CD4-positive, alpha-beta T cell treated with Interleukin-12 subunit alpha and Interleukin-12 subunit beta, for 1 hour (primary cell): ENCODE results near the gene RHOH.
"Not testable (repeated sequence)": the region's sequence is repeated elsewhere in the genome, so short reads cannot be mapped to it uniquely, and the experiment has no call there.

Experiments
- DNase-seq: peaks from one replicate; pipeline ENCODE4 v3.0.0-alpha.2; 2020

Gene RHOH

DNA sequence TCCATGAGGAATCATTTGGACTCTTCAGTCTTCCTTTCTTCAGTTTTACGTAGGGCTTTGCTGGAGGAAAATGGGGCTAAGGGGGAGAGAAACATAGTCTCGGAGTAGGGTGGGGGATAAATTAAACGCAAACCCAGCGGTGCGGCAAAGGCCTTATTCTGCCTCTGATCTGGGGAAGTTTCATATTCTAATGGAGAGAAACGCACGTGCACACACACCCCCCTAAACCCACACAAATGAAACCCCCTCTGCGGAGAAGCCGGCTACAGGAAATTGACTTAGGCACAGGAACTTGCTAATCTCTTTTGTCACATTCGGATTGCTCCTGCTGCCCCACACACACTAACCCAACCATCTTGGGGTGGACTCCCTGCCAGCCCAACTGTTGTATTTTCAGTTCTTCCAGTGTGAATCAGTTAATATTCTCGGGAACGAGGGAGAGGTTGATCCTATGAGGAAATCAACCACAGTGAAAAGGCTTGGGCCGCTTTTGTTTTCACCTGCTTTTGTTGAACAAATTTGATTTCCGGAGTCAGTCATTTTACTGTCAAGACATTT lies at the start of gene RHOH:
Gene RHOH, plus strand, starts transcription at position 308 of the 558 bp plus-strand sequence. CDS start 46,356 bp downstream, outside the sequence.
- DNase-seq: peak; percentile 89

DNA sequence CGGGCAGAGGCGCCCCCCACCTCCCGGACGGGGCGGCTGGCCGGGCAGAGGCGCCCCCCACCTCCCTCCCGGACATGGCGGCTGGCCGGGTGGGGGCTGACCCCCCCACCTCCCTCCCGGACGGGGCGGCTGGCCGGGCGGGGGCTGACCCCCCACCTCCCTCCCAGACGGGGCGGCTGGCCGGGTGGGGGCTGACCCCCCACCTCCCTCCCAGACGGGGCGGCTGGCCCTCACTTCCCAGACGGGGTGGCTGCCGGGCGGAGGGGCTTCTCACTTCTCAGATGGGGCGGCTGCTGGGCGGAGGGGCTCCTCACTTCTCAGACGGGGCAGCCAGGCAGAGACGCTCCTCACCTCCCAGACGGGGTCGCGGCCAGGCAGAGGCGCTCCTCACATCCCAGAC lies 49.3 kb upstream of the RHOH start:
- DNase-seq: not testable (repeated sequence)

DNA sequence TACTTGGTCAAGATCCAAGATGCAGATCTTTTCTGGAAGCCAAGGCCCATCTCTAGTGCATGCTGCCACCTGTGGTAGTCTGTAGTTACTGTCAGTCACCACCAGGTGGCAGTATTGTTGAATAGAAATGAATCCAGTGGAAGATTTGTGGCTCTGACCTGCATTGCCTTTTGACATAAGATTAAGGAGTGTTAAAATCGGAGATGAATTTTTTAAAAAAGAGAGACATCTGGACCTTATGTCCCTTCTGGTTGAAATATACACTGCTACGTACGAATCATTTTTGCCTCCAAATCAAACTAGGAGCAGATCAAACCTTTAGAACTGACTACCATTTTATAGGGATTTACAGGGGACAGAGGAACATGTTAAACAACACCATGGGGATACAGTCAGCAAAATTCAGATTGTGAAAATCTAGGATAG lies 46.9 kb upstream of the RHOH start:
- DNase-seq: peak; percentile 88

GRCh38 chr4:40150932-40151331 lies 45.9 kb upstream of the RHOH start:
- DNase-seq: no peak

DNA sequence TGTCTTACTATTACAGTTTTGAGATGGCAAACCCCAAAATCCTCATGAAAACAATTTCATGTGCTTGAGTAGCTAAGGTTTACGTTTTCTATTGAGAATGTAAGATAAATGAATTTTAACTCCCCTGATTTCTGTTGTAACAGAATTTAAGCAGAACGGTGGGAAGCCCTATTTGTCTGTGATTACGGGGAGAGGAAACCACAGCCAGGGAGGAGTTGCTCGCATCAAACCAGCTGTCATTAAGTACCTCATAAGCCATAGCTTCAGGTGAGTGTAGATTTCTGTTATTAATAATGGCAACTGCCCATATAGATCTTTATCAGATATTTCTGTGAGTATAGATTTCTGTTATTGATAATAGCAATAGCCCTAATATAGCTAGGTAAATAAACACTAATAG lies 44.2 kb upstream of the RHOH start:
- peak; percentile 55 for DNase-seq

DNA sequence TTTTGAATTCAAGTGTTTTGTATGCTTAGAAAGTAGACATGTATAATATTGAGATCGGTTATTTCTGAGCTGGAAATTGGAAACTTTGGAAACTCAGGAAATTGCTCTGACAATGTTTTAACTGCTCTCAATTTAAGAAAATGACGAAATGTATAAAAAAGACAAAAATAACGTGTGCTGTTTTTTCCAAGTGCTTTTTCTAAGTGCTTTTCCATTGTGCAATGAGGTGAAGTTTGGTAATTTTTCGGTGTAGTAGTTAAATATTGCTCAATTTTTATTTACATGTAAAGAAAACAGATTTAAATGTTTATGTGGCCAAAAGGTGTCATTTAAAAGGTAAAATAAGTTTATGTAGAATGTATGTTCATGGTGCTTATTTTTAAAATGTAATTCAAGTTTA lies 39.4 kb upstream of the RHOH start:
- no peak for DNase-seq

DNA sequence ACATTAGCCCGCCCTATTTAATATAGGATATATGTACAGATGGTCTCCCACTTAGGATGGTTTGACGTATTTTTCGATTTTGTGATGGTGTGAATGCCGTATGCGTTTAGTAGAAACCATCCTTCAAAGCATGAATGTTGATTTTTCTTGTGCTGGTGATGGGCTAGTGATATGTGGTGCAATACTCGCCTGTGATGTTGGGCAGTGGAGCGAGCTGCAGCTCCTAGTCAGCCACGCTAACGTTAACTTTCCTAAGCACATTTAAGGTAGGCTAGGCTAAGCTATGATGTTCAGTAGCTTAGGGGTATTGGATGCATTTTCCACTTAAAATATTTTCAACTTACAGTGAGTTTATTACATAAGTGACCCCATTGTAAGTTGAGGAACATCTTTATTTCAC lies 36.6 kb upstream of the RHOH start:
- DNase-seq: no peak

GRCh38 chr4:40164459-40164858 lies 32.4 kb upstream of the RHOH start:
- no peak for DNase-seq

DNA sequence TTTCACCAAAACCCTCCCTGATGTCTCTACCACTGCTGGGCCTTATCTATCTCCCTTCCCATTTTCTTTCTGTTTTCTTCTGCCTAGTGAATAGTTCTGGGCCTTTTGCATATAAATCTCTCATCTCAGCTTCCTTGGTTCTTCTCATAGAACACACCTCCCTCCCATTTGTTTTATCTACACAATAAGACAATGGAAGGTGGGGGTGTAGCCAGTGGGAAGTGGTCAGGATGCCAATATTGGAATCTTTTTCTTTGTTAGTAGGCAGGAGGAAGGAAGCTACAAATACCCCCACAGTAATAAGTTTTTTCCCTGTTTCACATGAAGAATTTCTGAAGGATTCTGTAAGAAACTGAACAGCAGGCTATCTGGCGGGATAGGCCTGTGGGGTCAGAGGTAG lies 30.9 kb upstream of the RHOH start:
- no peak for DNase-seq

- no peak for DNase-seq
Observed at GRCh38 chr4:40168070-40168469, 28.8 kb upstream of the RHOH start.

- DNase-seq: no peak
Observed at GRCh38 chr4:40170588-40170987, 26.2 kb upstream of the RHOH start.

DNA sequence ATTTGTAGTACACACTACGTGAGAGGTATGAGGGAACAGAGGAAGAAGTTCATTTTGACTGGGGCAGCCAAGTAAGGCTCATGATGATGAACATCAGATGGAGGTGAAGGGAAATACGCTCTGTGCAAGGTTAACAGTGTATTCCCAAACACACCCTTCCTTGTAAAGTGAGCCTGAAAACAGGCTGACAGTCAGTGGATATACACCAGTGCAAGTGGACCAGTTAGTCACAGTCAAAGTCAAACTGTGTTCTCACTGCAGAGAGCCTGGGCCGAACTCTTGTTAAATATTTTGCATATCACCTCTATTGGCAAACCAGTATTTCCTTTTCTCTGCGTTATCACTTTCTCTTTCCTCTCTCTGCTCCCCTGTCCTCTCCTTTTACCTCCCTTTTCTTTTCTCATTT lies 23.4 kb upstream of the RHOH start:
- no peak for DNase-seq

- DNase-seq: no peak
Observed at GRCh38 chr4:40176602-40177001, 20.2 kb upstream of the RHOH start.

GRCh38 chr4:40177591-40177990 lies 19.2 kb upstream of the RHOH start:
- no peak for DNase-seq

GRCh38 chr4:40178672-40179071 lies 18.2 kb upstream of the RHOH start:
- DNase-seq: no peak

GRCh38 chr4:40179360-40179759 lies 17.5 kb upstream of the RHOH start:
- DNase-seq: no peak

DNA sequence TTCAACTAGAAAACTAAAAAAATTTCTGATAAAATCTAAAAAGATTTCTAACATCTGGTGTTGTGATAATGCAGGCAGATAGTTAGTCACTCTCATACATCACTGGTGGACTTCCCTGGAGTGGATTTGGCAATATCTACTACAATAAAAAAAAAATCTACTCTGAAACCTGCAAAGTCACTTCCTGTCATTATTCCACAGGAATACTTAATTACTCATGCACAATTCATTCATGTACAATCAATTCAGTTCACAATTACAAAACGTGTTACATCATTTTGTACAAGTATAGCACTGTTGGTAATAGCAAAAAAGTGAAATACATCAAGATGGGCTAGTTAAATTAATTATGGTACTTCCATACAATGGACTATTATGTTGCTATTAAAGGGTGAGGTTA lies 16.5 kb upstream of the RHOH start:
- no peak for DNase-seq

DNA sequence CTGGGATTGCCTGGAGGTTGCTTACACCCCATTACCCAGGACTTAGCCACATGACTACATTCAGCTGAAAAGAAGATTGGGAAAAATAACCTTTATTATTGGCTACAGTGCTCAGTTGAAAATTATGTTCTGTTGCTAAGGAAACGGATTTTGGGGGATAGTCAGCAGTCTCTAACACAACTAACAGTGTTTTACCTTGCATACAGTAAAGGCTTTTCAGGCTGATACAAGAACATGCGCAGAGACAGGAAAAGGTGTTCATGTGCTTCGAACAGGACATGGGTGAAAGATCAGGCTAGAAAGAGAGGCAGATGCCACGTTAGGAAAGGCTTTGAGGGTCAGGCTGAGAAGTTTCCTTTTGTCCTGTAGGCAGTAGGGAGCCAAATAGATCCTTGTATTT lies 14.8 kb upstream of the RHOH start:
- no peak for DNase-seq

- DNase-seq: no peak
Observed at GRCh38 chr4:40182954-40183353, 13.9 kb upstream of the RHOH start.

DNA sequence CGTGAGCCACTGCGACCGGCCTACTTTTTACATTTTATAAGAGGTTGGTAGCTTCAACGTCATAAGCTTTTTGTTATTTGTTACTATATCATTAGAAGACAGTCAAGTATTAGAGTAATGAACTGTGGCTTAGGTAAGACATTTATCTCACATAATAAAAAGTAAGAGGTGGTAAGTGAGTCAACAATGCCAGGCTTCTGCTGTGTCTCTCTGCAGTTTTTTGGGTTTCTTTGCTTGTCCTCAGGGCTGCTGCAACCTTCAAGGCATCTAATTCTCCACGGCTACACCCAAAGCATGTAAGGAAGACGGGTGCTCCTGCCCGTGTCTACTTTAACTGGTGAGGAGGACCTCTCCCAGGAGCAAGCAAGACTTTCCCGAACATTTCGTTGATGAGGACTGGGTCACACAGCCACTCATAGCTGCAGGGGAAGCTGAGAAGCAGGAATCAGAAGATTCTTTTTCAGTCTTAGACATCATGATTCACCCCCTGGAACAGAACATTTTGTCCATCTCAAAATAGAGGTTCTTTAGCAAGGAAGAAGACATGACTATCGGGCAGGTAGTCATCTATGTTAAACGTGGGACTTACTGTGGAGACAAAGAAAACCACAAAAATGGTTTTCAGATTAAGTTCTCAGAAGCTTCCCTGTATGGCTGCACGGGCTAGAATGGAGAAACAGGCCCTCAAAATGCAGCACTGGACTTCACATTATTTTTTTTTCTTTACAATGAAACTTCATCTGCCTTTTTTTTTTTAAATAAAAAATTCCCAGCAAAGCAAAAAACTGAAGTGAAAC lies 13.0 kb upstream of the RHOH start:
- DNase-seq: no peak

- no peak for DNase-seq
Observed at GRCh38 chr4:40185830-40186664, 10.8 kb upstream of the RHOH start.

GRCh38 chr4:40186665-40187014 lies 10.2 kb upstream of the RHOH start:
- no peak for DNase-seq

DNA sequence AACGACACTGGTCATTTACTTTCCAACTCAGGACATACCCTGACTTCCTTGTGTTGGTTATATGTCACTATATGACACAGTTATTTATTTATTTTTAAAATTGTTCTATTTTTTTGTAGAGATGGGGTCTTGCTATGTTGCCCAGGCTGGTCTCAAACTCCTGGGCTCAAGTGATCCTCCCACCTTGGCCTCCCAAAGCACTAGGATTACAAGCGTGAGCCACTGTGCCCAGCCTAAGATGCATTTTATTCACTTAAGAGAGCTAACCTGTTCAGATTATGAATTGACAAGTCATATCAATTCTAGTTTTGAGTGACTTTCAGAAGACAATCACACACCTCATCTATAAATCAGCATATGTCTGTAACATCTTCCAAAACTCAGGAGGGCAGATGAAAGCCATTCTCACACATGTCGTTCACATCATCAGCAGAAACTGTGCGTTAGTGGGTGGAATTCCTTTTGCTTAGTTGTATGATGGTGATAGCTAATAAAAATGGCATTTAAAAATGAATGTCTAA lies 9.4 kb upstream of the RHOH start:
- DNase-seq: no peak

DNA sequence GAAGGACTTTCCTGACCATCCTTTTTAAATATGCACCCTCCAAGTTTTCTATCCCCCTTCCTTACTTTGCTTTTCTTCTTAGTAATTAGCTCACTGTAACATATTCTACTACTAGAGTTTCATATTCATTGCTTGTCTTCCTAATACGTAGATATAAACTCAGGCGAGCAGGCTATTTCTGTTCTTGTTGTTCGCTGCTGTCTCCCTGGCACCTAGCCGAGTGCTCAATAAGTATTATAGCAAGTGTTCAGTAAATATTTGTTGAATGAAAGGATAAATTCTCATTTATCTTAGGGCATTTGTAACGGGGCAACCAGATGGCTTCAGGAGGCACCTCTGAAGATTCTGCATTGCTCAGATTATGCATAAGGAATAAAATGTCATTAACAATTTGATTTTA lies 6.8 kb upstream of the RHOH start:
- DNase-seq: no peak
